SKM-1 (cell line): Measurements from ENCODE around the gene CABLES2.

ENCODE experiments used
- DNase-seq: peaks from one replicate; lab custom pipeline; 2025; ENCODE audit not compliant: unreplicated experiment; lab: John Stamatoyannopoulos, UW

Gene CABLES2, protein sequence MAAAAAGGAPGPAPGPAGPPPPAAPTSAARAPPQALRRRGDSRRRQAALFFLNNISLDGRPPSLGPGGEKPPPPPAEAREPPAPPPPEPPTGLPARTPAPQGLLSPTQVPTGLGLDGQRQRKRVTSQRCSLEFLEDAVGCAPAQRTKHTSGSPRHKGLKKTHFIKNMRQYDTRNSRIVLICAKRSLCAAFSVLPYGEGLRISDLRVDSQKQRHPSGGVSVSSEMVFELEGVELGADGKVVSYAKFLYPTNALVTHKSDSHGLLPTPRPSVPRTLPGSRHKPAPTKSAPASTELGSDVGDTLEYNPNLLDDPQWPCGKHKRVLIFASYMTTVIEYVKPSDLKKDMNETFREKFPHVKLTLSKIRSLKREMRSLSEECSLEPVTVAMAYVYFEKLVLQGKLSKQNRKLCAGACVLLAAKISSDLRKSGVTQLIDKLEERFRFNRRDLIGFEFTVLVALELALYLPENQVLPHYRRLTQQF

DNA sequence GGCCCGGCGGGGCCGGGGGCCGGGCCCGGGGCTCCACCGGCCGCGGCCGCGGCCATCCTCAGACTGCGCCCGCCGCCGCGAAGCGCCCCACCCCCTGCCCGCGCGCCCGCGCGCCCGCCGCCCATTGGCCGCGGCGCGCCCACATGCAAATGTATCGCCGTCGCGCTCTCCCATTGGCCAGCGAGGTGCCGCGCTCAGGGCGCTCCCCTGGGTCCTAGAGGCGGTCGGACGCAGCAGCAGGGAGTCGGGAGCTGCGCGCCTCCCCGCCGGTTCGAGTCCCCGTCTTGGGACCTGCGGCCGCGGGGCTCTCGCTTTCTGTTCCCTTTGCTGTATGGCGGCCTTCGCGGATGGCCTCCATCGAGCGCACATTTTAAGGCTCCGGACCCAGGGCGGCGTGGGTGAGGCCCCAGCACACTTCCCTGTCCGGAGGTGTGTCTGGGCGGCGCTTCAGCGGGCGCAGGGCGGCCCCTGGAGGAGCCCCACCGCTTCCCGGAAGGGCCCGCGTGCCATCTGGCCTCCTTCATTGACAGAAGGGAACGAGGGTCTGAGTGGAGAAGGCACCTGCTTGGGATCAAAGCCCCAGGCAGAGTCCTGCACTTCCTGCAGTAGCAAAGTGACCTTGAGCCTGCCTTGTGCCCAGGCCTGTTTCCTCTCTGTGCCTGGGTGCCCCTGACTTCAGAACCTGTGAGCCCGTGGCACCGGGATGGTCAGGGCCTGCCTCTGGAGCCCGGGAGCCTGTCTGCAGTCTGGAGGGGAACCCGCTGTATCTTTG lies at the start of gene CABLES2:
Gene CABLES2 (minus strand): TSS at position 65 of the 772 bp plus-strand sequence. CDS start 9 bp downstream, at position 56.
- DNase-seq = peak; percentile 82

DNA sequence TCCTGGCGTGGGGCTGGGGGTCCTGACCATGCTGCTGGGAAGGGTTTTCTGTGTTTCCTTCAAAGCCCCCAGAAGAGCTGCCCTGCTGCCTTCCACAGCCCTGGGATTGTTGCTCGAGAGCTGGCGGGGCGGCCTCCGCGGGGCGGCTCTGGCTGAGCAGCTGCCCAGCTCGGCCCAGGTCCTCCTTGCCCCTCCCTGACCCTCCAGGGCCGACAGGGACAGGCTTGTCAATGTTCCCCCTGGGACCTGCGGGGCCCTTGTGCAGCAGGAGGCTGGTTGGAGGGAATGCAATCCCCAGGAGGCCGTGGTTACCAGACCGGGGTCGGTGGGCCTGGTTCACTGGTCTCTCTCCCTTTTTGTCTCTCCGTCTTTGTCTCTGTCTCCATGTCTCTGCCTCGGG lies 48.8 kb upstream of the CABLES2 start:
- no peak for DNase-seq

DNA sequence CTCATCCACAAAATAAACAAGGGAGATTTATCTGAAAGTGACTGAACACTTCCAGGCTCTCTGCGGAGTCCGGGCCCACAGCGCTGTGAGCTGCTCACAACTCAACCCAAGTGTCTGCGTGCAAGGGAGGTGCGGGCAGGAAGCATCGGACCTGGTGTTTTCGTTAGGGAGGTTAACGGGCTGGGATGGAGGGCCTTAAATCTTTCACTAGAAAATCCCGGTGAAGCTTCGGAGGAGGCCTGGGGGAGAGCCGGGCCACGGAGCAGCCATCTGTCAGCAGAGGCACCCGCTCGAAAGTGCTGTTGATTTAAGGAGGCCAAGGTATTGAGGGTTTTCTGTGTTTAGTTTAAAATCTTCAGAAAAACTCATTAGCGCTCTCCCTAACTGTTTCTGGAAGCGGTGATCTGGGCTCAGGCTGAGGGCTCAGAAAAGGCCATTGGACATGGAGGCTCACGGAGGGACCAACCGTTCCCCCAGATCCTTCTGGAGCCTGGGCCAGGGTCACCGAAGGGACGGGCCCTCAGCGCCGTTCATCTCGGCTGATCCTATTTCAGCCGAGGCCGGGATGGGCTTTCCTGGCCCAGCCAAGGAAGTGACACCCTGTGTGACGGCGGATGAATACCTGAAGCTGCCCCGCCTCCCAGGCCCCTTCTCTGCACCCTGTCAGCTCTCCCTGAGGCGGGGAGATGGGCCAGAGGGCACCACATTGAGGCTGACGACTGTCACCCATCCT lies 48.0 kb upstream of the CABLES2 start:
- no peak for DNase-seq

DNA sequence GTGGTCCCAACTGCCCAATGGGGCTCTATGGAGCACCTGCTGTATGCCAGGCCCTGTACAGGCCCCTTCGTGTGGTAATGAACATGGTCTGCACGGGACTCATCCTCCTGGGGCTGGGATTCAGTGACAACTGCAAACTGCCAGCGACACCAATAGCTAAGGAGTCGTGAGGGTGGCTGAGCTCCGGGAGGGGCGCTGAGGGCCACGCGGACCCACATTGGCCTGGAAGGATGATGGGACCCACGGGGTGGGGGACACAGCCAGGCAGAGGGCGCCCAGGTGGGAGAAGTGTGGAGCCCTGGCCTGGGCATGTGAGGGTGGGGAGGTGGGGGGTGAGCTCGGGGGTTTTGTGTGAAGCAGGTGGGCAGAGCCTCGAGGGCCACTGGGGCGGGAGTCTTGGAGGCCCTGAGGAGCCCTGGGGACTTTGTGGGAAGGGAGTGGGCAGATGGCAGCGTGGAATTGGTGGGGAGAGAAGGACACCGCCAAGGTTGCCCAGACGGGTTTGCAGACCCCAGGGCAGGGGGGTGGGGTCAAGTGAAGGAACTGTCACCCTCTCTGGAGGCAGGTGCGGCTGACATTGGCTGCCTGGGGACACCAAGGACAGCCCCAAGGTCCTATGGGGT lies 46.2 kb upstream of the CABLES2 start:
- DNase-seq = no peak

DNA sequence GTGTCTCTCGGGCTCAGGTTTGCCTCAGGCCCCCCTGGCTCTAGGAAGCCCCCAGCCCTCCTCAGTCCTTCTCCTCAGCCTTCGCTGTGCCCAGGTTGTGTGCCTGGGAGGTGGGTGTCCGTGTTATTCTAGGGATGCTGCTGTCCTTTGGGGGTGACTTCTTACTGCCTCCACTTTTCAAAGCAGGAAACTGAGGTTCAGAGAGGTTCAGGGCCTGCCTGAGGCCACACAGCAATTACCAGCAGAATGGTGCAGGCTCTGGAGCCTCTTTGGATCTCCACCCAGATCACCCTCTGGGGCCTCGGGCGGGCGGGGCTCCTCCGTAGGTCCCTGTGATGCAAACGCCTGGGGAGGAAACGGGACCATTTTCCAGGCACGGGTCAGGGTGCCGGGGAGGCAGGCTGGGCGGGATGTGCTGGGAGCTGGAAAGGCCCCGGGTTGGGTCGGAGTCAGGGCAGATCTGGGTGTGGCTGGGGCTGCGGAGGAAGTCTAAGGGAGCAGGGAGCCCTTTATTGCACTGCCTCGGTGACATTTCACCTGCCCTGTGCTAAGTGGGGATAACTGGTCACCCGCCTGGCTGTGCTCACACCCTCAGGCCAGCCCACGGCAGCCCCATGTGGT lies 45.5 kb upstream of the CABLES2 start:
- no peak for DNase-seq

DNA sequence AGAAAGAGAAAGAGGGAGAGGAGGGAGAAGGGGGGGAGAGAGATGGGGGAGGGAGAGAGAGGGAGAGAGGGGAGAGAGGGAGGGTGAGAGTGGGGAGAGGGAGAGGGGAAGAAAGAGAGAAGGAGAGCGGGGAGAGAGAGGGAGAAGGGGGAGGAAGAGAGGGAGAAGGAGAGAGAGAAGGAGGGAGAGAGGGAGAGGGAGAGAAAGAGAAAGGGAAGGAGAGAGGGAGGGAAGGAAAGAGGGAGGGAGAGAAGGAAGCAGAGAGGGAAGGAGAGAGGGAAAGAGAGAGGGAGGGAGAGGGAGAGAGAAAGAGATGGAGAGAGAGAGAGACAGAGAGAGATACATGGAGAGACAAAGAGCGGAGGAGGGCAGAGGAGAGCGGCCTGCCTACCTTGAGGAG lies 44.9 kb upstream of the CABLES2 start:
- no peak for DNase-seq

DNA sequence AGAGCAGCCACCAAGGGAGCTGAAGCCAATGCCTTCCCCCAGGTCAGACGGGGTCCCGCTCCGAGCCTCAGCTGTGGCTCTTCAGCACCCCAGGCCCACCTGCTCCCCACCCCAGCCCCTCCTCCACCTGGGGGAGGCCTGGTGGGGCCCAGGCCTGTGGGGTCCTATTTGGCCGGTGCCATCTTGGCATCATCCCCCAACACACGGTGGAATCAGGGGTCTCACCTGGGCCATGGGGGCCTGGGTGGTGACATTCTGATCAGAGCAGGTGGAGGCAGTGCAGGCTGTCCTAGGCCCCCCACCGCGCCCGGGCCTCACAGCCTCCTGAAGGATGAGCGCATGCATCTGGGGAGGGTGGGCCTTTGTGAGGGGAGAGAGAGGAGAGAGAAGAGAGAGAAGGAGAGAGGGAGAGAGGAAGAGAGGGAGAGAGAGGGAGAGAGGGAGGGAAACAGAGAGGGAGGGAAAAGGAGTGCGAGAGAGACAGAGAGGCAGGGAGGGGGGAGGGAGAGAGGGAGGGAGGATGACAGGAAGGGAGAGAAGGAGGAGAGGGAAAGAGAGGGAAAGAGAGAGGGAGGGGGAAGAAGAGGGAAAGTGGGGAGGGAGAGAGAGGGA lies 44.2 kb upstream of the CABLES2 start:
- DNase-seq = no peak

DNA sequence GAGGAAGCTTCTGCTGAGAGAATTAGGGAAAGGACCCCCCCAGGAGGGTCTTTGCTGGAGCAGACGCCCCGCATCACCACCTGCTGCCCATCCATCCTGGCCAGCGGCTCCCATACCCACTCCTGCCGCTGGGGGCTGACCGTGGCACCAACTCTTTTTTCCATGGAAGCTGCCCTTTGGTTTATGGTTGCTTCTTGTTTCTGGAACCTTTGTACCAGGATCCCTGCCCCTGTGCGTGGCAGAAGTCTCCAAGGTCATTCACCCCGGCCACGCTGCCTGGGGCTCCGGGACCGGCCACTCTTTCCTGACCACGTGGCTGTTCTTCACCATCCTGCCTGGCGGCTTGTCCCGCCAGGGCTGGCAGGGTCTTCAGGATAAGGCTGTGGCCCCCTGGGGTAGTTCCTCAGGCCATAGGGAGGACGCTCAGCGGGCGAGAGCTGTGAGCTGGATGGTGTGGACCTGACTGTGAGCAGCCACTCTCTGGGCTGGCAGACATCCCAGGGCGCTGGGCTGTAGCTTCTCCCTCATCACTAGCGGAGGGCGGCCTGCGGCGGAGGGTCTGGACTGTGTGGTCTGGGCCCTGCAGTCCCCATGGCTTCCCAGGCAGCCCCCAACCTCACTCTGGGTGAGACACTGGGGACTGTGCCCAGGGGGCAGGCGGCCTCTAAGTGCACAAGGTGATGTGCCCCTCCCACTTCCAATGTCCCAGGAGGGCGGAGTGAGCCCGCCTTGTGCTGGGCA lies 43.0 kb upstream of the CABLES2 start:
- no peak for DNase-seq

DNA sequence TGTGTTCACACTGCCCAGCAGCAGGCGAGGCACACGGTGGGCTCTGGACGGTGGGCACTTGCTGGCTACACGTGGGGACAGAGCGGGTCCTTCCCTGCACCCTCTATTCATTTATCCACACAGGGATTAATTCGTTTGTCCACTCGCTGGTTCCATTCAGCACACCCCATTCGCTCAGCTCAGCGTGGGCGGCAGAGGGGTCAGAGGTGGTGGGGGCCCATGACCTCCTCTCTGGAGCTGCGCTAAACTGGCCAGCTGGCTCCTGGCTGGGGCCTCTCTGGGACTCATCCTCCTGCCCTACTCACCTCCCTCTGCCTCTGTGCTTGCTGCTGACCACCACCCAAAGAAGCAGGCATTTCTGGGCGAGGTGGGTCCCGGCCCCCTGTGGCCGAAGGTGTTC lies 41.7 kb upstream of the CABLES2 start:
- DNase-seq = no peak

DNA sequence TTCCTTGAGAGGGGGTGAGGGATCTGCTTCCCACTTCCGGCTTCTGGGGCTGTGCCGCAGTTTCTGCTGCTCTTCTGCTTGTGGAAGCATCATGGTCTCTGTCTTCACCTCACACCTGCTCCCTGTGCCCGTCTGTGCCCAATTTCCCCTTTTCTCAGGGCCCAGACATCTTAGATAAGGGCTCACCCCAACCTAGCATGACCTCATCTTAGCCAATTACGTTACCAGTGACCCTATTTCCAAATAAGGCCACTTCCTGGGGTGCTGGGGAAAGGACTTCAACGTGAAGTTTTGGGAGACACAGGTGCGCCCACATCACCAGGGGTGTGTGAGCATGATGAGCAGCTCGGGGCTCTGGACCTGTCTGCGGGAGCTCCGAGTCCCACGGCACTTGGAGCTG lies 41.0 kb upstream of the CABLES2 start:
- DNase-seq = no peak

DNA sequence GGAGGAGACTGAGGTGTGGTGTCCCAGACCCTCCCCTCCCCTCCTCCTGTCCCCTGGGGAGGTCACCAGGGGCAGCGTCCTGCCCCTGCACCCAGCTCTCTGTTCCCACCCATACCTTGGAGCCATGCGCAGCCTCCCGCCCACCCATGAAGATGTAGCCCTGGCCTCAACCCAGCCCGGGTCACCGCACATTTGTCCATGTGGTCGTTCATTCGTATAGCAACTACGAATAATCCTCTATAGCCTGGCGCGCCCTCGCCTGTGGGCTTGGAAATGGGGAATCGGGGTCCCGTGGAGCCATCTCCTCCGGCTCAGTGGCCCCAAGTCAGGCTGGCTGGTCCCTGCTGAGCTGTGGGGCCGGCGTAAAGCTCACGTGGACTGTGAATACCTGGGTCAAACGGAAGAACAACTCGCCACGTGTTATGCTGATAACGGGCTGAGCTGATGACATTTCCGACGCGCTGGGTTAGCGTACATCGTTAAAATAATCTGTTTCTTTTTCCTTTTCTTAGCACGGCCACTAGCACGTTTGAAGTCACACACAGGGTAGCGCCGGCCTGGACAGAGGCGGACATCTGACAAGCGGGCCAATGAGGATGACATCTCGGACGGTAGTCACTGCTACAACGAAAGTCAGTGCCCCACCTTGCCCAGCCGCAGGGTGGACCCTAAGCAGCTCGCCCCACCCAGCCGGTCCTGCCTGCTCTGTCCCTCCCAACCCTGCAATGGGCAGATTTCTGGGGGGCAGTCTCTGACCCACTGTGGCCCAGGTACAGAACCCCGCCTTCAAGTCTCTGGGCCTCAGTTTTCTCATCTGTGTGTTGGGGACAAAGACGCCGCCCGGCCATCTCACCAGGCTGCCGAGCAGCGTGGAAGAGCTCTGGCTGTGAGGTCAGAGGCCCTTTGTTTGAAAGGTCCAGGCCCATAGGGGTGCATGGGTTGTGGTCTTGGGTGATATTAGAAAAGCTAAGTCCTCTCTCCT lies 40.1 kb upstream of the CABLES2 start:
- no peak for DNase-seq

DNA sequence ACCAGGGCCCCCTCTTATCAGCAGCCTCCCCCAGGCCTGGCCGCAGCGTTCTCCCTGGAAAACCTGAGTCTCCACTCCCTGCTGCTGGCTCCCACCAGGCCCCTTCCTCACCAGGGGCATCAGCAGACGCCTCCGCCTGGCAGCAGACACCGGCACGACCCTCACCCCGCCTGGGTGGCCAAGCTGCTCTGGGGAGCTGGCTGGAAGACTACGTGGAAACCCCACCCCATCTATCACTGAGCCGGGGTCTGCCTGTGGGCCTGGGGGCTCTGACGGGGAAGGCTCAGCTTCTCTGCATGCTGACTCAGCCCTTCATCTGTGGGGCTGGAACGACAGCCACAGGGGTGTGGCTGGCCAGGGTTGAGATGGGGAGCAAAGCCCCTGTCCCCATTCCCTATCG lies 39.4 kb upstream of the CABLES2 start:
- no peak for DNase-seq

DNA sequence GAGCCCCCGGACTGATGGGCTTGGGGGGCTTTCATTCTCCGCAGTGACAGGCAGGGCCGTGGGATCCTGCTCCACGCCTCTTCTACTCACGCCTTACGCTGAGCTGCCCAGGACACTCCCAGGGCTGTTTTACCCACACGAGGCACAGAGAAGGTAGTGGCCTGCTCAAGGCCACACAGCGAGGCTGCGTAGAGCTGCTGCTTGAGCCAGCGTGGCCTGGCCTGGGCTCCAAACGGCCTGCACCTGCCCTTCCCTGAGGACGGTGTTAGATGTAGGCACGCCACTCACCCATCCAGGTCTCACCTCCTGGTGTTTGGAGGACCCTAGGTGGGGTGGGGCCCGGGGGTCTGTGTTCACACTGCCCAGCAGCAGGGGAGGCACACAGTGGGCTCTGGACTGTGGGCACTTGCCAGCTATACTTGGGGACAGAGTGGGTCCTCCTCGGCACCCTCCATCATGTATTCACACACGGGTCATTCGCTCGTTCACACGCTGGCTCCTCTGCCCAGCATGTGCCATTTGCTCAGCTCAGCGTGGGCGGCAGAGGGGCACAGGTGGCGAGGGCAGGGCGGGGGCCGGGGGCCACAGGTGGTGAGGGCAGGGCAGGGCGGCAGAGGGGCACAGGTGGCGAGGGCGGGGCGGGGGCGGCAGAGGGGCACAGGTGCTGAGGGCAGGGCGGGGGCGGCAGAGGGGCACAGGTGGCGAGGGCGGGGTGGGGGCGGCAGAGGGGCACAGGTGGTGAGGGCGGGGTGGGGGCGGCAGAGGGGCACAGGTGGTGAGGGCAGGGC lies 38.7 kb upstream of the CABLES2 start:
- no peak for DNase-seq

DNA sequence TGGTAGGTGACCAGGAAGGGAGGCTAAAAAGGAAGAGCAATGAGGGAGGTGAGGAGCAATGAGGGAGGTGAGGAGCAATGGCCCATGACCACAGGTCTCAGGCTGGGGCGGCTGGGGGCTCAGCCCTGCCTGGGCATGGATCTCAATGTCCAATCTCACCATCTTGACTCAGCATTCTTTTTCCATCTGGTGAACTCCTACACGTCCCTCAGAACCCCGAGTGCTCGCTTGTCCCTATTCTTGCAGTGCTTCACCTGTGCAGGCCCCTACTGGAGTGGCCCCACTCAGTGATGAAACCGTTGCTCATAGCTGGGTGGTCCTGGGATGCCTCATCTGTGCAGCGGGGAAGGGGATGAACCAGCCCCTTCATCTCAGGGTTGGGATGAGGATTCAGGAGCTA lies 37.2 kb upstream of the CABLES2 start:
- no peak for DNase-seq

DNA sequence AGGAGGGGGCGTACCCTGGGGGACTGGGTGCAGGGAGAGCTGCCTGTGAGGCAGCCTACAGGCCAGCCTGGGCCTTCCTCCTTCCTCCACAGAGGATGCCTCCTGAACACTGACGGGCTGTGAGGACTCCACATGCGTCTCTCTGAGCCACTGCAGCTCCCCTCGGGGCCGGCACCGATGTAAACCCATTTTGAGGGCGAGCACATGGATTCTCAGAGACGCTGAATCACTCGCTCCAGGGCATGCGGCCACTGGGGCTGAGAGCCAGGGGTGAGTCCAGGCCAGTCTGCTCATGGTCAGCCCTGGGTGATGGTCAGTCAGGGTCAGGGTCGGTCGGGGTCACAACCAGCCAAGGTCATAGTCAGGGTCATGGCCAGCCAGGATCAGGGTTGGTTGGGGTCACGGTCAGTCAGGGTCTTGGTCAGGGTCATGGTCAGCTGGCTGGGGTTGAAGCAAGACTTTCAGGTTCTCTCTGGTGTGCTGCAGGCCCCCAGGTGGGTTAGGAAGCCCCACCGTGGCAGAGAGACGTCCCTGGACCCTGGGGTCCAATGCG lies 35.0 kb upstream of the CABLES2 start:
- DNase-seq = no peak

DNA sequence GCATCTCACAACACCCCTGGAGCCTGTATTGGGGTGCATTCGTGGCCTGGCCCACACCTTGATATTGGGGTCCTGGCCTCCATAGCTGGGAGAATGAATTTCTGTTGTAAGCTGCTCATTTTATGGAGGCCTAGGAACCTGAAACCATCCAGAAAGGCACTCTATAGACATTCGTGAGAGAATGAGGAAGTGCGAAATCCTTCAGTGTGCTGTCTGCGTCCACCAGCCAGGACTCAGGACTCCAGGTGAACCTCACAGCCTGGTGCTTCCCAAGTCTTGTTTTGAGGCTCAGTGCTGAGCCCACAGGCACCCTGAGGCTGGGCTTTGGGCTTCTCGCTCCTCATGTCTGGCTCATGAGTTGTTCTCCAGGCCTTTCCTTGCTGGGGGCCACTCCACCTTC lies 32.1 kb upstream of the CABLES2 start:
- DNase-seq = peak; percentile 36

DNA sequence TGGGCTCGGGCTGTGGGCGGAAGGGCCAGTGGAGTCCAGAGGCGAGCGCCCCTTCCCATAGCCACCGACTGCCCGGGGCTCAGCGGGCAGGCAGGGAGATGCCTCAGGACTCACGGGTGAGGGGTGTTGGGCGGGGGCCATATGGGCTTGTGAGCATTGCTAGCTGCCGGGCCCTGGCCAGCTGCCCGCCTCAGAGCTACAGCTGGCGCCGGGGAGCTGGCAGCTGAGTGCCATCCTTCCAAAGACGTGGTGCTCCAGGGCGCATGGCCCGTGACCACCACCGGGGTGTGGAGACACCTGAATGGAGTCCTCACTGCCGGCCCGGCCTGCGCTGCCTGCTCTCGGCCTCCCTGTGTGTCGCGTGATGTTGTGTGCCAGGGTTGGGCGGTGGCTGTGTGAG lies 30.8 kb upstream of the CABLES2 start:
- no peak for DNase-seq
